ENCODE results near the gene SLC25A47.
A peak's percentile ranks its signal among the peaks of the same experiment; 100 is the strongest.

The SLC25A47 gene

DNA sequence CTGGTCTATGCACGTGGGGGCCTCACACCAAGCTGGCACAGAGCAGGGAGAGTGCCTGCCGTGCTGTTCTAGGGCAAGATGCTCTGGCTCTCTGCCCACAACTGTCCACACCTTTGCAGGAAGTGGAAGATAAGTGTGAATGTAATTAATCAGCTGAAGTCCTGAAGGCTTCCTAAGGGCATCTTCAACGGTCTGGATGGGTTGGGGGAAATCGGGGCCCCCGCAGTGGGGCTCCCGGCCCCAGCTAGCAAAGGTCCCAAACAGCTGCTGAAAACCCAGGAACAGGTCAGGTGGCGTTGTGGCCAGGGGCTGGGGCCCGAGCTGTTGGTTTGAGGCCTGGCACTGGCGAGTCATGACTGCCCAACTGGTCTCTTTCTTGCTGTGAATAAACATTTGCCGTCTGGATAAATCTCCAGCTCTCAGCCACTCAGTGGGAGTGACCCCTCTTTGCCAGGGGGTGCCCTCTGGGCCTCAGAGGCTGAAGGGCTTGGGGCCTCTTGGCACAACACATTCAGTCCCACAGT is 10.2 kb upstream of the SLC25A47 start:
- TF ChIP-seq, protein P1, sequence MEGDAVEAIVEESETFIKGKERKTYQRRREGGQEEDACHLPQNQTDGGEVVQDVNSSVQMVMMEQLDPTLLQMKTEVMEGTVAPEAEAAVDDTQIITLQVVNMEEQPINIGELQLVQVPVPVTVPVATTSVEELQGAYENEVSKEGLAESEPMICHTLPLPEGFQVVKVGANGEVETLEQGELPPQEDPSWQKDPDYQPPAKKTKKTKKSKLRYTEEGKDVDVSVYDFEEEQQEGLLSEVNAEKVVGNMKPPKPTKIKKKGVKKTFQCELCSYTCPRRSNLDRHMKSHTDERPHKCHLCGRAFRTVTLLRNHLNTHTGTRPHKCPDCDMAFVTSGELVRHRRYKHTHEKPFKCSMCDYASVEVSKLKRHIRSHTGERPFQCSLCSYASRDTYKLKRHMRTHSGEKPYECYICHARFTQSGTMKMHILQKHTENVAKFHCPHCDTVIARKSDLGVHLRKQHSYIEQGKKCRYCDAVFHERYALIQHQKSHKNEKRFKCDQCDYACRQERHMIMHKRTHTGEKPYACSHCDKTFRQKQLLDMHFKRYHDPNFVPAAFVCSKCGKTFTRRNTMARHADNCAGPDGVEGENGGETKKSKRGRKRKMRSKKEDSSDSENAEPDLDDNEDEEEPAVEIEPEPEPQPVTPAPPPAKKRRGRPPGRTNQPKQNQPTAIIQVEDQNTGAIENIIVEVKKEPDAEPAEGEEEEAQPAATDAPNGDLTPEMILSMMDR (IDR thresholded peaks at IDR 0.05; ENCODE audit: low read depth, low read length): no peak

DNA sequence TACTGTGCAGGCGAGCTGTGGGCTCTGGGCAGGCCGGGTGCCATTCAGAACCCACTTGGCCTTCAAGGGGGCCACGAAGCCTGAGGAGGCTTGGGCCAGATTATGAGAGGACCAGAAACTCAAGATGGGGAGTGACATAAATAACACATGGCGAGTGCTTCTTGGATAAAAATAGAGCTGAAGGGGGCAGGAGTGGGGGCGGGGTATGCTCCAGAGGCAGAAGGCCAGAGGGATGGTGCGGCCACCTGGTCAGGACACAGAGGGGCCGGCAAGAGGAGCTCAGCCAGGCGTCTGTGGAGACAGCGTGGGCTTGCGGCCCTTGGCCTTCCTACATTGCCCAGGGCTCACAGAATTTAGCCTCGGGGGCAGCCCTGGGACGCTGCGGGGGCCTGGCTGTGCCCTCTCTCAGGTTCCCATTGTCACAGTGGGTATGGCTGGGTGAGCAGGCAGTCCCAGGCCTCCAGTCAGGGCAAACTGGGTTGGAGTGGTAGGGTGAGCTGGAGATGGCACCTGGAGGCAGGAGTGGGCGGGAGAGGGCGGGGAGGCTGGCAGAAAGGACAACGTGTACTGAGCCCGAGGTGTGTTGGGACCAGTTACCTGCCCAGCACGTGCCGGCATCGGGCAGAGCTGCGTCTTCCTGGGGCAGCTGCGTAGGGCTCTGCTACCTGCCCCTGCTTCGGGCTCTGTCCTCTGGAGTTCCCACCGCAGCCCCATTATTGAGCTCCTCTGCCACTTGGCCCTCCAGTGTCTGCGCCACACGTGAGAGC is 9.5 kb upstream of the SLC25A47 start:
- DNase-seq (ENCODE audit: extremely low read depth, low read depth): no peak
- TF ChIP-seq, protein P1 (IDR thresholded peaks at IDR 0.05; ENCODE audit: low read depth, low read length): no peak

More for the DNA sequence above, 10.2 kb upstream of the SLC25A47 start:
- DNase-seq (ENCODE audit: extremely low read depth, low read depth): no peak

DNA sequence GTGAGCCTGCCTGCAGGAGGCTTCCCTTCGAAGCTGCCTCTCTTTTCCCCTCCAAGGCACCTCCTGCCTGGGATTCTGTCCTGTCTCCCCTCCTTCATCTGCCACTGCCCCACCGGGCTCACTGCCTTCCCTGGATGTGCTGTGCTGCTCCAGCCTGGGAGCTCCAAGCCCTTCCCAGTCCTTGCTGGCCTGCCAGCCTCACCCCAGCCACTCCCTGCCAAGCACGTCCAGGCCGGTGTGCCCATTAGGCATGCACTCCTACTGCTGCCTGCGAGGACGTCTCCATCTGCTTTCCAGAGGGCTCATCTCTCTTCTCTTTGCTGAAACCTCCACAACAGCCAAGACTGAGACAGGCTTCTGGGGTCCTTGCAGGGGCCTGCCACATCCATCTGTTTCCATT is 8.4 kb upstream of the SLC25A47 start:
- TF ChIP-seq, protein P1 (IDR thresholded peaks at IDR 0.05; ENCODE audit: low read depth, low read length): no peak
- DNase-seq (ENCODE audit: extremely low read depth, low read depth): no peak

DNA sequence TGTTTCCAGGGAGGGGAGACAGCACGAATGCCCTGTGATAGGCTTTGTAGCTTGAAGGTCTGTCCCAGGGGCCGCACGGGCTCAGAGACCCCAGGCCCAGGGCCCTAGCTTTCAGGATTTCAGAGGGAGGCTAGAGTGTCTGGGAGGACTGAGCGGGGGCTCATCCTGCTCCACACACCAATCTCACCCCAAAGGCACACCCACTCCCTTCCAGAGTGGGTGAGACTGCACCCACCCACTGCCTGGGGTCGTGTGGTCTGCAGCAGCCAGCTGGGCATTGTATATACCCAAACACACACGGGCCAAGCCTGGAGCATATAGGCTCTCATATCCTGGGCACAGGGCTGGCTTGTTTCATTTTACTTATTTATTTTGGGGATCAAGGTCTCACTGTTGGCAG is 5.8 kb upstream of the SLC25A47 start:
- no peak for DNase-seq (ENCODE audit: extremely low read depth, low read depth)
- TF ChIP-seq, protein P1 (IDR thresholded peaks at IDR 0.05; ENCODE audit: low read depth, low read length): no peak

DNA sequence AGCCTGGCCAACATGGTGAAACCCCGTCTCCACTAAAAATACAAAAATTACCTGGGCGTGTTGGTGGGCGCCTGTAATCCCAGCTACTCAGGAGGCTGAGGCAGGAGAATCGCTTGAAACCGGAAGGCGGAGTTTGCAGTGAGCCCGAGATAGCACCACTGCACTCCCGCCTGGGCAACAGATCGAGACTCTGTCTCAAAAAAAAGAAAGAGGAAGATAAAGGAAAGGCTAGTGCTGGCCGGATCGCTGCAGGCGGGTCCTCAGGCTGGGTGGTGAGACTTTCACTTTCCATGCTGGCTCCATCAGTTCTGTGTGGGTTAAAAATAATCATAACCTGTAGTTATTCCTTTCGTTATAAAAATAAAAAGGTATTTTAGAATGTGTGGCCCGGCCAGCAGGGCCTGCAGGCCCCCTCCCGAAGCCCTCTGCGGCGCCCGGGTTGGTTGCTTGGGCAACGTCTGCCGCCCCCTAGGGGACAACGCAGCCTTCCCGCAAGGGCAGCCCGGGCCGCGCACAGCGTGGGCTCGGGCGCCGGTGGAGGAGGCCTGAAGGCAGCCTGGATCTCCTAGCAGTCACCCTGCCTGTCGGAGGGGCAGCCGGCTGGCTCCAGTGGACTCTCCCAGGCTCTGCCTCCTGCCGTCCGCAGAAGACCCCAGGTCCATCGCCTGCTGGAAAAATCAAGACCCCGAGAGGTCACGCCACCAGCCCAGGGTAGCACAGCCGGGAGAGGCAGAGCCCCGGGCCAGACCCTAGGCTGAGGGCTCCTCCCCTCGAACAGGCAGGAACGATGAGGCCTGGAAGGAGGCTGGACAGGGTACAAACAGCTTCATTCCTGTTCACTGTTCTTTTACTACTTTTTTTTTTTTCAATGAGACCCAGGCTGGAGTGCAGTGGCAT is 5.0 kb upstream of the SLC25A47 start:
- TF ChIP-seq, protein P1 (IDR thresholded peaks at IDR 0.05; ENCODE audit: low read depth, low read length): peak; percentile 80
- DNase-seq (ENCODE audit: extremely low read depth, low read depth): peak; percentile 25

DNA sequence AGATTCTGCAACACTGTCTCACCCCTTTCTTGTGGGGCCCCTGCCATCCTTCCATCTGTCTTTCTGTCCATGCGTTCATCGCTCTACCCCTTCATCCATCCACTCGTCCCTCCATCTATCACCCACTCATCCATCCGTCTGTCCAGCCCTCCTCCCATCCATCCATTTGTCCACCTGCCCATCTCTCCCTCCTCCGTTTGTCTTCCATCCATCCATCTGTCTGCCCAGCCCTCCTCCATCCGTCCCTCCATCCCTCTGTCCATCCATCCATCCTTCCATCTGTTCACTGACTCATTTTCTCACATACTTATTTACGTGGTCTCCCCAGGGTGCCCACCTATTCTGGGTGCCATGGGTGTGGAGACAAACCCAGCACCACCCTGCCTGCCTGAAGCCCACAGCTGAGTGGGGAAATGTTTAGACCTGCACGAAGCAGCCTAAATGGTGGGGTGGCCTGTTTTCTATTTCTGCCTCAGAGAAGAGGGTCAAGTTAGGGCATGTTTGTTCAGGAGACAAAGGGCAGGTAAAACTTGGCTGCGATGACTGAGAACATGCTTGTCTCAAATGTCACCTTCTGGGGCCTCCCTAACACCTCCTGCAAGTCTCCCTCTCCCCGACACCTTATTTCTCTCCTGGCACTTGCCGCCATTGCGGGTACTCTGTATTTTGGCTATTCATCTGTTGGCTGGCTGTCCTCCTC is 2.8 kb upstream of the SLC25A47 start:
- TF ChIP-seq, protein P1 (IDR thresholded peaks at IDR 0.05; ENCODE audit: low read depth, low read length): no peak
- no peak for DNase-seq (ENCODE audit: extremely low read depth, low read depth)
